8988T (cell line): ENCODE results near the gene AGPAT2.

Source experiments
- DNase-seq: peaks from one replicate; pipeline ENCODE4 v3.0.0; 2011

The AGPAT2 gene

GRCh38 chr9:136685790-136686533, 1.3 kb downstream of the AGPAT2 start:
- peak; percentile 84 for DNase-seq

GRCh38 chr9:136685216-136685615, 2.0 kb downstream of the AGPAT2 start:
- DNase-seq = no peak

- no peak for DNase-seq
Measured at GRCh38 chr9:136684799-136685198, 2.5 kb downstream of the AGPAT2 start.

GRCh38 chr9:136684339-136684738, 2.9 kb downstream of the AGPAT2 start:
- DNase-seq = no peak

- no peak for DNase-seq
Measured at GRCh38 chr9:136683755-136684154, 3.5 kb downstream of the AGPAT2 start.

GRCh38 chr9:136683173-136683745, 4.0 kb downstream of the AGPAT2 start:
- DNase-seq = no peak

GRCh38 chr9:136682710-136683109, 4.5 kb downstream of the AGPAT2 start:
- no peak for DNase-seq

GRCh38 chr9:136681945-136682699, 5.1 kb downstream of the AGPAT2 start:
- no peak for DNase-seq

- DNase-seq = no peak
Measured at GRCh38 chr9:136681029-136681428, 6.2 kb downstream of the AGPAT2 start.

- no peak for DNase-seq
Measured at GRCh38 chr9:136679431-136679941, 7.8 kb downstream of the AGPAT2 start.

GRCh38 chr9:136678624-136679023, 8.6 kb downstream of the AGPAT2 start:
- no peak for DNase-seq

GRCh38 chr9:136678034-136678433, 9.2 kb downstream of the AGPAT2 start:
- DNase-seq = no peak

GRCh38 chr9:136676920-136677686, 10.2 kb downstream of the AGPAT2 start:
- DNase-seq = no peak

- no peak for DNase-seq
Measured at GRCh38 chr9:136676297-136676794, 10.9 kb downstream of the AGPAT2 start.

GRCh38 chr9:136675477-136676296, 11.6 kb downstream of the AGPAT2 start:
- DNase-seq = no peak

- DNase-seq = no peak
Measured at GRCh38 chr9:136674786-136675349, 12.4 kb downstream of the AGPAT2 start.

GRCh38 chr9:136673975-136674785, 13.1 kb downstream of the AGPAT2 start:
- DNase-seq = no peak

- no peak for DNase-seq
Measured at GRCh38 chr9:136673088-136673974, 13.9 kb downstream of the AGPAT2 start.

- no peak for DNase-seq
Measured at GRCh38 chr9:136672431-136673087, 14.7 kb downstream of the AGPAT2 start.
